ENCODE measurements around the gene FAM120B. TPM values are rescaled to one million over a fixed set of nuclear protein-coding genes. Genes with fewer than 3 reads are reported as not detected.

Gene FAM120B
- total and polyA plus RNA-seq, 2 experiments from 2014 or later = 7.2 to 16.7 TPM

DNA sequence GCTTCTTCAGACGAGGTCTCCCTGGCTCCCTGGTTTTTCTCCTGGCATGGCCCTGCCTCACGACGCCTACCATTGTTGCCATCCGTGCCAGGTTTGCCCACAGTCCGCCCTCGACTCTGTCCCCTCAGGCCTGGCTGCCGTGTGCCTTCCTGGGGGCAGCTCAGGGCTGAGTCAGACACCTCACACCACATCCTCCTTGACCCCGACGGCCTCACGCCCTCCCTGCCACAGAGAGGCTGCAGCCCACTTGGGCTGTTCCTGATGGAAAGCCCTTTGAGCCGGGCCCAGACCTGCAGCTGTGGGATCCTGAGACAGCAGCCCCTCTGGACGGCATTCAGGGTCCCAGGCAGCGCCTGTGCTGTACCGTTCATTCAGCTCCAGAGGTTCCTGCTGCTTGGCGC, 138.3 kb downstream of the FAM120B start:
- Mint-ChIP-seq H3K4me3 (no peak overlapping the region), H3K27me3 (ENCODE audit: insufficient read depth, low read depth, poor library complexity) (peaks cover 8% of the 10 kb centered on the region), H3K36me3 (ENCODE audit: low read depth) (peaks cover 5% of the 10 kb centered on the region; the same call in 1 of the 3 replicates), H3K27ac (no peak overlapping the region), H3K9me3 (peaks cover 7% of the 10 kb centered on the region), H3K4me1 (no peaks in the 10 kb centered on the region; the same call in 1 of the 3 replicates)
- no peaks in the 10 kb centered on the region for H4K20me1 ChIP-seq (replicated peaks; ENCODE audit: insufficient read depth)
- no peak for DNase-seq (ENCODE audit: low spot score)
- no peaks in the 10 kb centered on the region for H3K79me2 ChIP-seq (replicated peaks; ENCODE audit: insufficient read depth)
- H3K4me1 ChIP-seq (ENCODE audit: insufficient read depth) = no peaks in the 10 kb centered on the region
- no peak for ATAC-seq
- no peaks in the 10 kb centered on the region for H3K27me3 ChIP-seq (ENCODE audit: insufficient read depth)
- H3K4me3 ChIP-seq = no peak overlapping the region
- H2AFZ ChIP-seq = no peak overlapping the region
- no peak overlapping the region for H3K4me2 ChIP-seq
- H3K27ac ChIP-seq (ENCODE audit: low read depth) = no peak overlapping the region
- H3K9me2 ChIP-seq (ENCODE audit: insufficient read depth) = no peaks in the 10 kb centered on the region
- no peaks in the 10 kb centered on the region for H3K36me3 ChIP-seq (ENCODE audit: insufficient read depth)
- no peaks in the 10 kb centered on the region for H3F3A ChIP-seq (replicated peaks; ENCODE audit: low read depth)
- TF ChIP-seq STAT1 (IDR thresholded peaks at IDR 0.05; ENCODE audit: unreplicated experiment) = no peak
- TF ChIP-seq EZH2 (IDR thresholded peaks at IDR 0.05; ENCODE audit: low read depth, unreplicated experiment) = no peak
- TF ChIP-seq, protein P1, sequence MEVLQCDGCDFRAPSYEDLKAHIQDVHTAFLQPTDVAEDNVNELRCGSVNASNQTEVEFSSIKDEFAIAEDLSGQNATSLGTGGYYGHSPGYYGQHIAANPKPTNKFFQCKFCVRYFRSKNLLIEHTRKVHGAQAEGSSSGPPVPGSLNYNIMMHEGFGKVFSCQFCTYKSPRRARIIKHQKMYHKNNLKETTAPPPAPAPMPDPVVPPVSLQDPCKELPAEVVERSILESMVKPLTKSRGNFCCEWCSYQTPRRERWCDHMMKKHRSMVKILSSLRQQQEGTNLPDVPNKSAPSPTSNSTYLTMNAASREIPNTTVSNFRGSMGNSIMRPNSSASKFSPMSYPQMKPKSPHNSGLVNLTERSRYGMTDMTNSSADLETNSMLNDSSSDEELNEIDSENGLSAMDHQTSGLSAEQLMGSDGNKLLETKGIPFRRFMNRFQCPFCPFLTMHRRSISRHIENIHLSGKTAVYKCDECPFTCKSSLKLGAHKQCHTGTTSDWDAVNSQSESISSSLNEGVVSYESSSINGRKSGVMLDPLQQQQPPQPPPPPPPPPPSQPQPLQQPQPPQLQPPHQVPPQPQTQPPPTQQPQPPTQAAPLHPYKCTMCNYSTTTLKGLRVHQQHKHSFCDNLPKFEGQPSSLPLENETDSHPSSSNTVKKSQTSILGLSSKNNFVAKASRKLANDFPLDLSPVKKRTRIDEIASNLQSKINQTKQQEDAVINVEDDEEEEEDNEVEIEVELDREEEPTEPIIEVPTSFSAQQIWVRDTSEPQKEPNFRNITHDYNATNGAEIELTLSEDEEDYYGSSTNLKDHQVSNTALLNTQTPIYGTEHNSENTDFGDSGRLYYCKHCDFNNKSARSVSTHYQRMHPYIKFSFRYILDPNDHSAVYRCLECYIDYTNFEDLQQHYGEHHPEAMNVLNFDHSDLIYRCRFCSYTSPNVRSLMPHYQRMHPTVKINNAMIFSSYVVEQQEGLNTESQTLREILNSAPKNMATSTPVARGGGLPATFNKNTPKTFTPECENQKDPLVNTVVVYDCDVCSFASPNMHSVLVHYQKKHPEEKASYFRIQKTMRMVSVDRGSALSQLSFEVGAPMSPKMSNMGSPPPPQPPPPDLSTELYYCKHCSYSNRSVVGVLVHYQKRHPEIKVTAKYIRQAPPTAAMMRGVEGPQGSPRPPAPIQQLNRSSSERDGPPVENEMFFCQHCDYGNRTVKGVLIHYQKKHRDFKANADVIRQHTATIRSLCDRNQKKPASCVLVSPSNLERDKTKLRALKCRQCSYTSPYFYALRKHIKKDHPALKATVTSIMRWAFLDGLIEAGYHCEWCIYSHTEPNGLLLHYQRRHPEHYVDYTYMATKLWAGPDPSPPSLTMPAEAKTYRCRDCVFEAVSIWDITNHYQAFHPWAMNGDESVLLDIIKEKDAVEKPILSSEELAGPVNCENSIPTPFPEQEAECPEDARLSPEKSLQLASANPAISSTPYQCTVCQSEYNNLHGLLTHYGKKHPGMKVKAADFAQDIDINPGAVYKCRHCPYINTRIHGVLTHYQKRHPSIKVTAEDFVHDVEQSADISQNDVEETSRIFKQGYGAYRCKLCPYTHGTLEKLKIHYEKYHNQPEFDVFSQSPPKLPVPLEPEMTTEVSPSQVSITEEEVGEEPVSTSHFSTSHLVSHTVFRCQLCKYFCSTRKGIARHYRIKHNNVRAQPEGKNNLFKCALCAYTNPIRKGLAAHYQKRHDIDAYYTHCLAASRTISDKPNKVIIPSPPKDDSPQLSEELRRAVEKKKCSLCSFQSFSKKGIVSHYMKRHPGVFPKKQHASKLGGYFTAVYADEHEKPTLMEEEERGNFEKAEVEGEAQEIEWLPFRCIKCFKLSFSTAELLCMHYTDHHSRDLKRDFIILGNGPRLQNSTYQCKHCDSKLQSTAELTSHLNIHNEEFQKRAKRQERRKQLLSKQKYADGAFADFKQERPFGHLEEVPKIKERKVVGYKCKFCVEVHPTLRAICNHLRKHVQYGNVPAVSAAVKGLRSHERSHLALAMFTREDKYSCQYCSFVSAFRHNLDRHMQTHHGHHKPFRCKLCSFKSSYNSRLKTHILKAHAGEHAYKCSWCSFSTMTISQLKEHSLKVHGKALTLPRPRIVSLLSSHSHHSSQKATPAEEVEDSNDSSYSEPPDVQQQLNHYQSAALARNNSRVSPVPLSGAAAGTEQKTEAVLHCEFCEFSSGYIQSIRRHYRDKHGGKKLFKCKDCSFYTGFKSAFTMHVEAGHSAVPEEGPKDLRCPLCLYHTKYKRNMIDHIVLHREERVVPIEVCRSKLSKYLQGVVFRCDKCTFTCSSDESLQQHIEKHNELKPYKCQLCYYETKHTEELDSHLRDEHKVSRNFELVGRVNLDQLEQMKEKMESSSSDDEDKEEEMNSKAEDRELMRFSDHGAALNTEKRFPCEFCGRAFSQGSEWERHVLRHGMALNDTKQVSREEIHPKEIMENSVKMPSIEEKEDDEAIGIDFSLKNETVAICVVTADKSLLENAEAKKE (CRISPR knock-in tag; IDR thresholded peaks at IDR 0.05) = no peak

DNA sequence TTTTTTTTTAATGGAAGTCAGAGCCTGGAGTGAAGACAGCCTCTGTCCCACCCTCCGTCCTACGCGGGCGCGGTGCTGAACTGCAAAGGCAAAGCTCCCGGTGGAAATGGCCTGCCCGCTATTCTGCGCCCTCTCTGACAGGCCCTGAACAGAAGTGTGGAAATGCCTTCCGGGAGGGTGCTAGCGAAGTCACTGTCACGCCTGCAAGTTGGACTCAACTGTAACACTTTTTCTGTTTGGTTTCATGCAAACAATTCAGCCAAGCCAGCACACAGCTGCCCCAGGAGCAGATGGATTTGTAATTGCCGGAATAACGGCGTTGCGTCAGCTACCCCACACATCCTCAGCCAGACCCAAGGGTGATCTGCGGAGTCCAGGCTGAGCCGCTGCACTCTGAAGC, 138.9 kb downstream of the FAM120B start:
- Mint-ChIP-seq H3K36me3 (ENCODE audit: low read depth) (peaks cover 5% of the 10 kb centered on the region; the same call in 1 of the 3 replicates), H3K4me3 (no peak overlapping the region), H3K9me3 (peaks cover 7% of the 10 kb centered on the region), H3K27me3 (ENCODE audit: insufficient read depth, low read depth, poor library complexity) (peaks cover 8% of the 10 kb centered on the region), H3K4me1 (no peaks in the 10 kb centered on the region; the same call in 2 of the 3 replicates), H3K27ac (no peak overlapping the region)
- DNase-seq (ENCODE audit: low spot score) = no peak
- Histone ChIP-seq H3K27ac (ENCODE audit: low read depth) (no peak overlapping the region), H3K27me3 (ENCODE audit: insufficient read depth) (no peaks in the 10 kb centered on the region), H3K79me2 (replicated peaks; ENCODE audit: insufficient read depth) (no peaks in the 10 kb centered on the region), H2AFZ (no peak overlapping the region), H3K4me2 (no peak overlapping the region), H3K9me2 (ENCODE audit: insufficient read depth) (no peaks in the 10 kb centered on the region), H4K20me1 (replicated peaks; ENCODE audit: insufficient read depth) (no peaks in the 10 kb centered on the region), H3K36me3 (ENCODE audit: insufficient read depth) (no peaks in the 10 kb centered on the region), H3K4me3 (no peak overlapping the region), H3F3A (replicated peaks; ENCODE audit: low read depth) (no peaks in the 10 kb centered on the region), H3K4me1 (ENCODE audit: insufficient read depth) (no peaks in the 10 kb centered on the region)
- TF ChIP-seq EZH2 (IDR thresholded peaks at IDR 0.05; ENCODE audit: low read depth, unreplicated experiment) (no peak), CREB1 (CRISPR knock-in tag; IDR thresholded peaks at IDR 0.05; ENCODE audit: low read depth) (no peak), ZNF331 (CRISPR knock-in tag; IDR thresholded peaks at IDR 0.05; ENCODE audit: low read depth) (no peak)
- TF ChIP-seq, protein P2, sequence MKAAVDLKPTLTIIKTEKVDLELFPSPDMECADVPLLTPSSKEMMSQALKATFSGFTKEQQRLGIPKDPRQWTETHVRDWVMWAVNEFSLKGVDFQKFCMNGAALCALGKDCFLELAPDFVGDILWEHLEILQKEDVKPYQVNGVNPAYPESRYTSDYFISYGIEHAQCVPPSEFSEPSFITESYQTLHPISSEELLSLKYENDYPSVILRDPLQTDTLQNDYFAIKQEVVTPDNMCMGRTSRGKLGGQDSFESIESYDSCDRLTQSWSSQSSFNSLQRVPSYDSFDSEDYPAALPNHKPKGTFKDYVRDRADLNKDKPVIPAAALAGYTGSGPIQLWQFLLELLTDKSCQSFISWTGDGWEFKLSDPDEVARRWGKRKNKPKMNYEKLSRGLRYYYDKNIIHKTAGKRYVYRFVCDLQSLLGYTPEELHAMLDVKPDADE (IDR thresholded peaks at IDR 0.05) = no peak
- TF ChIP-seq, protein P3, sequence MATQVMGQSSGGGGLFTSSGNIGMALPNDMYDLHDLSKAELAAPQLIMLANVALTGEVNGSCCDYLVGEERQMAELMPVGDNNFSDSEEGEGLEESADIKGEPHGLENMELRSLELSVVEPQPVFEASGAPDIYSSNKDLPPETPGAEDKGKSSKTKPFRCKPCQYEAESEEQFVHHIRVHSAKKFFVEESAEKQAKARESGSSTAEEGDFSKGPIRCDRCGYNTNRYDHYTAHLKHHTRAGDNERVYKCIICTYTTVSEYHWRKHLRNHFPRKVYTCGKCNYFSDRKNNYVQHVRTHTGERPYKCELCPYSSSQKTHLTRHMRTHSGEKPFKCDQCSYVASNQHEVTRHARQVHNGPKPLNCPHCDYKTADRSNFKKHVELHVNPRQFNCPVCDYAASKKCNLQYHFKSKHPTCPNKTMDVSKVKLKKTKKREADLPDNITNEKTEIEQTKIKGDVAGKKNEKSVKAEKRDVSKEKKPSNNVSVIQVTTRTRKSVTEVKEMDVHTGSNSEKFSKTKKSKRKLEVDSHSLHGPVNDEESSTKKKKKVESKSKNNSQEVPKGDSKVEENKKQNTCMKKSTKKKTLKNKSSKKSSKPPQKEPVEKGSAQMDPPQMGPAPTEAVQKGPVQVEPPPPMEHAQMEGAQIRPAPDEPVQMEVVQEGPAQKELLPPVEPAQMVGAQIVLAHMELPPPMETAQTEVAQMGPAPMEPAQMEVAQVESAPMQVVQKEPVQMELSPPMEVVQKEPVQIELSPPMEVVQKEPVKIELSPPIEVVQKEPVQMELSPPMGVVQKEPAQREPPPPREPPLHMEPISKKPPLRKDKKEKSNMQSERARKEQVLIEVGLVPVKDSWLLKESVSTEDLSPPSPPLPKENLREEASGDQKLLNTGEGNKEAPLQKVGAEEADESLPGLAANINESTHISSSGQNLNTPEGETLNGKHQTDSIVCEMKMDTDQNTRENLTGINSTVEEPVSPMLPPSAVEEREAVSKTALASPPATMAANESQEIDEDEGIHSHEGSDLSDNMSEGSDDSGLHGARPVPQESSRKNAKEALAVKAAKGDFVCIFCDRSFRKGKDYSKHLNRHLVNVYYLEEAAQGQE (IDR thresholded peaks at IDR 0.05; ENCODE audit: unreplicated experiment) = no peak
- no peak for ATAC-seq

Measured in GM23338 (cell line).